Measurements from ENCODE around the gene TAF4B.

The TAF4B gene

DNA sequence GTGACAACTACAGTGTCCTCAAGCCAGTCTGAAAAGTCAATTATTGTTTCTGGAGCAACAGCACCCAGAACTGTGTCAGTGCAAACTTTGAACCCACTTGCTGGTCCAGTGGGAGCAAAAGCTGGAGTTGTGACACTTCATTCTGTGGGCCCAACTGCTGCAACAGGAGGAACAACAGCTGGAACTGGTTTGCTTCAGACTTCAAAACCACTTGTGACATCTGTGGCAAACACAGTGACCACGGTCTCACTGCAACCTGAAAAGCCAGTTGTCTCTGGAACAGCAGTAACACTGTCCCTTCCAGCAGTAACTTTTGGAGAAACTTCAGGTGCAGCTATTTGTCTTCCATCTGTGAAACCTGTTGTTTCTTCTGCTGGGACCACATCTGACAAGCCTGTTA, 59.8 kb downstream of the TAF4B start:
- H3K4me1 ChIP-seq (ENCODE audit: insufficient read depth, poor library complexity, severe bottlenecking) = no peaks in the 10 kb centered on the region
- H3K9me3 ChIP-seq (ENCODE audit: severe bottlenecking) = no peaks in the 10 kb centered on the region
- H3K27ac ChIP-seq (ENCODE audit: poor library complexity, severe bottlenecking) = no peak overlapping the region
- TF ChIP-seq, protein P1, sequence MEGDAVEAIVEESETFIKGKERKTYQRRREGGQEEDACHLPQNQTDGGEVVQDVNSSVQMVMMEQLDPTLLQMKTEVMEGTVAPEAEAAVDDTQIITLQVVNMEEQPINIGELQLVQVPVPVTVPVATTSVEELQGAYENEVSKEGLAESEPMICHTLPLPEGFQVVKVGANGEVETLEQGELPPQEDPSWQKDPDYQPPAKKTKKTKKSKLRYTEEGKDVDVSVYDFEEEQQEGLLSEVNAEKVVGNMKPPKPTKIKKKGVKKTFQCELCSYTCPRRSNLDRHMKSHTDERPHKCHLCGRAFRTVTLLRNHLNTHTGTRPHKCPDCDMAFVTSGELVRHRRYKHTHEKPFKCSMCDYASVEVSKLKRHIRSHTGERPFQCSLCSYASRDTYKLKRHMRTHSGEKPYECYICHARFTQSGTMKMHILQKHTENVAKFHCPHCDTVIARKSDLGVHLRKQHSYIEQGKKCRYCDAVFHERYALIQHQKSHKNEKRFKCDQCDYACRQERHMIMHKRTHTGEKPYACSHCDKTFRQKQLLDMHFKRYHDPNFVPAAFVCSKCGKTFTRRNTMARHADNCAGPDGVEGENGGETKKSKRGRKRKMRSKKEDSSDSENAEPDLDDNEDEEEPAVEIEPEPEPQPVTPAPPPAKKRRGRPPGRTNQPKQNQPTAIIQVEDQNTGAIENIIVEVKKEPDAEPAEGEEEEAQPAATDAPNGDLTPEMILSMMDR (IDR thresholded peaks at IDR 0.05; ENCODE audit: poor library complexity, severe bottlenecking) = no peak
- peaks cover 3% of the 10 kb centered on the region; the same call in 1 of the 2 replicates for H3K36me3 ChIP-seq (ENCODE audit: low read depth)
- H3K4me3 ChIP-seq (ENCODE audit: severe bottlenecking) = no peak overlapping the region
- H3K27me3 ChIP-seq (ENCODE audit: insufficient read depth, poor library complexity, severe bottlenecking) = no peaks in the 10 kb centered on the region
- DNase-seq (ENCODE audit: low spot score) = no peak
- ATAC-seq (ENCODE audit: low read depth) = no peak

DNA sequence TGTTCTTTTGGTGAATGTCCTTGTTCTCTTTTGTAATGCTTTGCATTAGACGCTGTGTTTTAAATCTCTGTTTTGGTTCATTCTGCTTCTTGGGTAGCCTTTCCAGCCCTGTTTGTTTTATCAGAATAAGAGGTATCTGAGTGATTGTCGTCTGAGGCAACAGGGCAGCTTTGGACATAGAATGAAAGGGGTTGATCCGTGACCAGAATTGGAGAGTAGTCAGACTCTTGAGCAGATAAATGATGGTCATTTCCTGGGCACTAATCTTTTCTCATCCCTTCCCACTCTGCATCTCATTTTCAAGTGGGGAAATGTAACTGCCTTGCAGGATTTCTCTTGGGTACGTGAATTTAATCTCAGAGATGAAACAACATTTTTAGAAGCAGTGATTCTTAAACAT, 61.4 kb downstream of the TAF4B start:
- ATAC-seq (ENCODE audit: low read depth) (no peak), DNase-seq (ENCODE audit: low spot score) (no peak)
- Histone ChIP-seq H3K9me3 (ENCODE audit: severe bottlenecking) (no peaks in the 10 kb centered on the region), H3K27ac (ENCODE audit: poor library complexity, severe bottlenecking) (no peak overlapping the region), H3K4me1 (ENCODE audit: insufficient read depth, poor library complexity, severe bottlenecking) (no peaks in the 10 kb centered on the region), H3K27me3 (ENCODE audit: insufficient read depth, poor library complexity, severe bottlenecking) (no peaks in the 10 kb centered on the region), H3K36me3 (ENCODE audit: low read depth) (peaks cover 3% of the 10 kb centered on the region; the same call in 1 of the 2 replicates), H3K4me3 (ENCODE audit: severe bottlenecking) (no peak overlapping the region)
- TF ChIP-seq, protein P1 (IDR thresholded peaks at IDR 0.05; ENCODE audit: poor library complexity, severe bottlenecking) = no peak

DNA sequence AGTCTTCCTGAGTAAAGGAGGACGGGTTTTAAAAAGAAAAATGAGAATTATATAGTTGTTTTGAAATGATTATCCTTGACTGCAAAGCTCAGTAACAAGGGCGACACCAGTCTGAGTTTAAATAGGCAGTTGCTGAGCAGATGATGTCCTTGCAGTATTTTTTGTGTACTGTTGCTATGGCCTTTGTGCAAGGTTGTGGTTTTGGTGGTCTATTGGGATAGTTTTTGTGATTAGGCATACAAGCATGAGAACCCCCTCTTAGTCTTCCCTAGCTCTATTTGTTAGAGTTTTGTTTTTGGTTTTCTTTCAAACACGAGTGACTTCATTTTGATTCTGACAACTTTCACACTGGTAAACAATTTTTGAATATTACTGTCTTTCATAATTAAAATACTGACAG, 64.1 kb downstream of the TAF4B start:
- TF ChIP-seq, protein P1 (IDR thresholded peaks at IDR 0.05; ENCODE audit: poor library complexity, severe bottlenecking) = no peak
- no peak overlapping the region for H3K4me3 ChIP-seq (ENCODE audit: severe bottlenecking)
- peaks cover 13% of the 10 kb centered on the region for H3K36me3 ChIP-seq (ENCODE audit: low read depth)
- no peak overlapping the region for H3K27ac ChIP-seq (ENCODE audit: poor library complexity, severe bottlenecking)
- H3K4me1 ChIP-seq (ENCODE audit: insufficient read depth, poor library complexity, severe bottlenecking) = no peaks in the 10 kb centered on the region
- no peaks in the 10 kb centered on the region for H3K27me3 ChIP-seq (ENCODE audit: insufficient read depth, poor library complexity, severe bottlenecking)
- no peak for ATAC-seq (ENCODE audit: low read depth)
- DNase-seq (ENCODE audit: low spot score) = no peak
- no peaks in the 10 kb centered on the region for H3K9me3 ChIP-seq (ENCODE audit: severe bottlenecking)

DNA sequence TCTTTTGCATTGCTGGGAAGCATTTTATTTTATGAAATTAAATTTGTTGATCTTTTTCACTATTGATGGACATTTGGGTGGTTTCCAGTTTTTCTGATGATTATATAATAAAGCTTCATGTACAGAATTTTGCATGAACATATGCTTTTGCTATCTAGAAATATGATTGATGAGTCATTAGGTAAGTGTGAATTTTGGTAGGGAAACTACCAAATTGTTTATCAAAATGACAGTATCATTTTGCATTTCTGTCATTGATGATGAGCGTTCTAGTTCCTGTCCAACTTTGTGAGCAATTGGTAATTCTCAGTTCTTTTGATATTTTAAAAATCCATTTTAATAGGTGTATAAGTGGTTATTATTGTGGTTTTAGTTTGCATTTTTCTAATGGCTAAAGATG, 67.7 kb downstream of the TAF4B start:
- no peak for ATAC-seq (ENCODE audit: low read depth)
- Histone ChIP-seq H3K4me1 (ENCODE audit: insufficient read depth, poor library complexity, severe bottlenecking) (no peaks in the 10 kb centered on the region), H3K9me3 (ENCODE audit: severe bottlenecking) (no peaks in the 10 kb centered on the region), H3K27ac (ENCODE audit: poor library complexity, severe bottlenecking) (no peak overlapping the region), H3K4me3 (ENCODE audit: severe bottlenecking) (no peak overlapping the region), H3K36me3 (ENCODE audit: low read depth) (peaks cover 10% of the 10 kb centered on the region), H3K27me3 (ENCODE audit: insufficient read depth, poor library complexity, severe bottlenecking) (no peaks in the 10 kb centered on the region)
- DNase-seq (ENCODE audit: low spot score) = no peak
- TF ChIP-seq, protein P1 (IDR thresholded peaks at IDR 0.05; ENCODE audit: poor library complexity, severe bottlenecking) = no peak

DNA sequence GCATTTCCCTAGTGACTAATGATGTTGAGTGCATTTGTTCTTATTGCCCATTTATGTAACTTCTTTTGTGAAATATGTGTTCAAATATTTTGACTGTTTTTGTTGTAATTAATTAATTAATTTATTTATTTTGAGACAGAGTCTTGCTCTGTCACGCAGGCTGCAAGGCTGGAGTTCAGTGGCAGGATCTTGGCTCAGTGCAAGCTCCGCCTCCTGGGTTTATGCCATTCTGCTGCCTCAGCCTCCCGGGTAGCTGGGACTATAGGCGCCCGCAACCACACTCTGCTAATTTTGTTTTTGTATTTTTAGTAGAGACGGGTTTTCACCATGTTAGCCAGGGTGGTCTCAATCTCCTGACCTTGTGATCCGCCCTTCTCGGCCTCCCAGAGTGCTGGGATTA, 71.9 kb downstream of the TAF4B start:
- TF ChIP-seq, protein P1 (IDR thresholded peaks at IDR 0.05; ENCODE audit: poor library complexity, severe bottlenecking) = no peak
- no peak for DNase-seq (ENCODE audit: low spot score)
- ATAC-seq (ENCODE audit: low read depth) = no peak
- peaks cover 10% of the 10 kb centered on the region for H3K36me3 ChIP-seq (ENCODE audit: low read depth)
- no peaks in the 10 kb centered on the region for H3K27me3 ChIP-seq (ENCODE audit: insufficient read depth, poor library complexity, severe bottlenecking)
- no peaks in the 10 kb centered on the region for H3K9me3 ChIP-seq (ENCODE audit: severe bottlenecking)
- no peak overlapping the region for H3K27ac ChIP-seq (ENCODE audit: poor library complexity, severe bottlenecking)
- H3K4me1 ChIP-seq (ENCODE audit: insufficient read depth, poor library complexity, severe bottlenecking) = no peaks in the 10 kb centered on the region
- H3K4me3 ChIP-seq (ENCODE audit: severe bottlenecking) = no peak overlapping the region
